NCI-H526 treated with DMSO at 0.1 percent for 48 hours (cell line): Measurements from ENCODE around the gene HLA-DOA.

Source experiments
- DNase-seq: peaks from one replicate; lab custom pipeline; 2025; lab: John Stamatoyannopoulos, UW

HLA-DOA gene

DNA sequence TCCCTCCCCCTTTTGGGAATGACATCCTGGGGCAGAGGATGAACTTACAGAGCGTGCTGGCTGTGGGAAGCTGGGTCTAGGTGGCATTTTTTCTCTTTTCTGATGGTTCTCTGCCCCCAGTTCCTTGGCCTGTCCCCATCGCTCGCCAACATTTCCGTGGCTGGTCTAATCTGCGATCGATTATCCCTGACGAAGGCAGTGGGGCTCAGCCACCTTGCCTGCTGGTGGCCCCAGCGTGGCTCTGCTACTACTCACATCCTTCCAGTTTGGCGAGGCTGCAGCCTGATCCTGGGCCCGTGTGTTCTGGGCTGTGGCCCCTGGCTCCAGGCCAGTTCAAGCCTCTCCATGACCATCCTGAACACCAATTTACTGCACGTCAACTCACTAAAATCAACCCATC lies 6.4 kb upstream of the HLA-DOA start:
- no peak for DNase-seq

DNA sequence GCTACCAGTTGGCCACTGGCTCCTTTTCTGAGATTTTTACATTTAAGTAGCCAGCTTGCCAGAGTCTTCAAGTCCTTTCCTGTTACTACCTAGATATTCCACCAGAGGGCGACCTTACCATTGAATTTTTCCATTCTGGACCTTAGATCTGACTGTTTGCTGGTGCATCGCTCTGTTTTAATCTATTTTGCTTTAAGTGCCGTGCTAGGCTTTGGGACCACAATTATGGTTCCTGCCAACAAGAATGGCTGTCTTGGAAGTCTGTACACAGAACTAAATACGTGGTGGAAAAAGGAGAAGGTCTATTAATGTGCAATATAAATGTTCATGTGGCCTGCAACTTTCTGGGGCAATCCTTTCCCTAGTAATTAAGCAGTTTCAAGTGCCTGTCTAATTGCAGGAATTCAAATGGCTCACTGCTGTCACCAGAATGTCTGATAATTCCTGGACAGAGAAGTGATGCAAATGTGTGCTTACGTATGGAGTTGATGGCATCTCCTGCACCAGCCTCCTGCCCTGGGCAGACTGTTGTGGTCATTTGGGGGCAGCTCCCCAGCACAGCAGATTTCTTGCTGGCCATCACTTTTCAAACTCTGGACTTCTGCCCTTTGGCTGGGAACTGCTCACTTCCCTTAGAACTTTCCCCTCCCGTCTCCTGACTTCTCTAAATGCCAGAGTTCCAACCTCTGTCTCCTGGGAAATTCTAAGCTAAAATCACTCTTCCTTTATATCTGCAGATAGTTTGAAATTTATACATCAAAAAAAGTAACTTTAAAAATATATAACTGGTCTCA lies 5.6 kb upstream of the HLA-DOA start:
- peak; percentile 82 for DNase-seq

DNA sequence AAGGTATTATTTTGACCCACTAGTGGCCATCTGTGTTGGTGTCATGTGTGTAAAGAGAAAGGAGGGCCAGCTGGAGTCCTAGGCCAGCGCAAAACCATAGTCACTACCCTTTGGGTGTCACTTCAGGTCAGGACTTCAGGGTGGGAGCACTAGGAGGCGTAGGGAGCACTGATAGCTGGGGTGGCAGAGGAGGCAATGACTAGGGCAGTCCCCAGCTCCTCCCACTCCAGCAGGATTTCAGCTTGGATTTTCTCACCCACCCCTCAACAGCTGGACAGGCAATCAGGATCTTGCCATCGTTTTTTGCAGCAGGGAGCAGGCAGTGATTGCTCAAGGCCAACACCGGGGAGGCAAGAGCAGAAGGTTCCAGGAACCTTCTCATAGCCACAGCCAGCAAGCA lies 4.2 kb upstream of the HLA-DOA start:
- no peak for DNase-seq

DNA sequence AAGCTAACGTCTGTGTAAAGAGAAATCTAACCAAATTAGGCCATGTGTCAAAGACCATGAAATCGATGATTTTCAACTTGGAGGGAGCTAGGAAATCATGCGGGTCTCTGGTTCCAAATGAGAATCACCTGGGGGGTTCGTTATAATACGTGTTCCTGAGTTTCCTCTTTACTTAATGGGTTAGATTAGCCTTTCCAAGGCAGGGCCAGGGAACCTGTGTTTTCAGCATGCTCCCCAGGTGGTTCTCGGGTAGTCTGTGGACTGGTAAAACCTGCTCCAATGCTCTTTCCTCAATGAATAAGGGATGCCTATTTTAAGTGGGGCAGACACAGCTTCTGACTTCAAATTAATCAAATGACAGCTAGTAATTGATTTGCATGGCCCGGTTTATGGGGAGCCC lies 965 bp upstream of the HLA-DOA start:
- no peak for DNase-seq

DNA sequence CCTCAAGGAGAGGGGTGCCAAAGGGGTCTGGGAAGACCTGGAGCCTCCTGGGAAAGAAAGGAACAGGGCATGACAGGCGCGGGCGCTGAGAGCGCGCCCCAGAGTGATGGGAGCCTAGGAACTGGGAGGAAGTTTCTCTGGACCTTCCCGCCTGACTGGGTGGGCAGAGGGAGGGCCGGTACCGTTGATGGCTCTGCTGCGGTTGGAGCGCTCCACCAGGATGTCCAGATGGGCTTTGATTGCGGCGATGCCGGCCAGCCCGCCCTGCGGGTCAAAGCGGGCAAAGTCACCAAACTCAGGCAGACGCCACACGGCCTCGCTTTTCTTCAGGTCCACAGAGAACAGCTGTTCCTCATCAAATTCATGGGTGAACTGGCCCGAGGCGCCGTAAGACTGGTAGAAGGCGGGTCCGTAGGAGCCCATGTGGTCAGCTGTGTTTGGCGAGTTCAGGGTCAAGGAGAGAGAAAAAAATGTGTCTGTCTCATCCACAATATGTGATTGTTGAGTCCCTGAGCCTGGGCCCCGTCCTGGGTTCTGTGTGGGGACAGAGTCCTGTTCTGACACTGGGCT lies 1.5 kb downstream of the HLA-DOA start:
- DNase-seq = no peak

DNA sequence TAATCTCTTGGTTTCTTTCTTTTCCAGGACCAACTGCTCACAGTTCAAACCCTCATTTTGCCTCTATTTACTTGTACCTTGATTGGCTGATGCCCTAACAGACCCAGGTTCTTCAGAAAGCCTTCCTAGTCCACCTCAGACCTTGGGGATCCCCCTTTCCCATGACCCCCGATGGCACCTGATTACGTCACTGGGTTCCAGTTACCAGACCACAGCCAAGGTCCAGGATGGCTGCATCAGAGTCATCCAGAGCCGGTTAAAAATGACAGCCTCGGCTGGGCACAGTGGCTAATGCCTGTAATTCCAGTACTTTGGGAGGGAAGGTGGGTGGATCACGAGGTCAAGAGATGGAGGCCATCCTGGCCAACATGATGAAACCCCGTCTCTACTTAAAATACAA lies 4.5 kb downstream of the HLA-DOA start:
- DNase-seq = no peak

DNA sequence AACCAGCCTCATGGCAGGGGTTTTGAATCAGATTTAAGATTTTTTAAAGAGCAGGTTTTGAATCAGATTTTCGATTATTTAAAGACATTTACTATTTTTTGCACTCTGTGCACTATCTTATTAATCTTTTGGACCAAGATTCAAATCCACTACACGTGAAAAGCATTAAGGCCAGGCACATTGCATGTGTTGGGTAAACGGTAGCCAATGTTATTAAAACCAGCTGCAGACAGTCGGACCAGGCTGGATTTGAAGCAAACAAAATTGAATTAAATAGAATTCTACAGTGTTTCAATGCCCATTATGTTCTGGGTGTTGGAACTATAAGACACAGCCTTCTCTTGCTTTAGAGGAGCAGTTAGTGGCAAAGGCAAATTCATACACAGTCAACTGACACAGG lies 7.7 kb downstream of the HLA-DOA start:
- no peak for DNase-seq

GRCh38 chr6:33000055-33000454 lies 9.3 kb downstream of the HLA-DOA start:
- peak; percentile 25 for DNase-seq

DNA sequence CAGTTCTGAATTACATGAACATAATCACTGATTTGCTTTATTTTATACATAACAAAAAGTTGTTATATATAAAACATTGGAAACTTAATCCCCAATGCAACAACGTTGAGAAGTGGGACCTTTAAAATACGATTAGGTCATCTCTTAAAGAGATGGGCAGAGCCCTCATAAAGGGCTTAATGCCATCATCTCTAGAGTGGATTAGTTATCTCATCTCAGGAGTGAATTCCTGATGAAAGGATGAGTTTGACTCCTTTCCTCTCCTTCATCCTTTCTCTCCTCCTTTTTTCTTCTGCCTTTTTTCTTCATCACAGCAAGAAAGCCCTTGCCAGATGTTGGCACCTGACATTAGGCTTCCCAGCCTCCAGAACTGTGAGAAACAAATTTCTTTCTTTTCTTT lies 13.9 kb downstream of the HLA-DOA start:
- DNase-seq = no peak

DNA sequence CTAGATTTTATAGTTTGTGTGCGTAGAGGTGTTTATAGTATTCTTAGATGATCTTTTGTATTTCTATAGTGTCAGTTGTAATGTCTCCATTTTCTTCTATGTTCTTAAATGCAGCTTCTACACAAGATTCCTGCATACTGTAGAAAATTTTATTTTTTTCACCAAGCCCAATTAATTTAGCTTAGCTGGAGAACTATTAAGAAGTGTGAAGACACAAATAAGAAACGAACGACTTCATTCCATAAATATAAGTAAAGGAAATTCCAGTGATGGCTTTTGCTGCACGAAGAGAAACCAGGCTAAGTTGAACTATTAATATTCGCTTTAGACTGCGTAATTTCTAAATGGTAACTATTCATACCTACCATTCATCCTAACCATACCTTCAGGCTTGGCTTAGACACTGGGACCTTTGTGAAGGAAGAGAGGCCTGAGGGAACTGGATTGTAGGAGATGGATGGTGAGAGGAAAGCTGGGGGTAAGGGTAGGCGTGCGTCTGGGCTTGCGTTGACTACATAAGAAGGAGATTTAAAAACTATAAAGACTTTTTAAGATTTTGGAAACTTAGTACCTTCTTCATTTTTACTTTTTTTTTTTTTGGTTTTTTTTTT lies 15.9 kb downstream of the HLA-DOA start:
- DNase-seq = no peak

GRCh38 chr6:32991972-32992371 lies 17.4 kb downstream of the HLA-DOA start:
- DNase-seq = no peak

- DNase-seq = no peak
Observed at GRCh38 chr6:32989368-32989767, 20.0 kb downstream of the HLA-DOA start.

GRCh38 chr6:32984622-32985389 lies 24.6 kb downstream of the HLA-DOA start:
- peak; percentile 91 for DNase-seq

DNA sequence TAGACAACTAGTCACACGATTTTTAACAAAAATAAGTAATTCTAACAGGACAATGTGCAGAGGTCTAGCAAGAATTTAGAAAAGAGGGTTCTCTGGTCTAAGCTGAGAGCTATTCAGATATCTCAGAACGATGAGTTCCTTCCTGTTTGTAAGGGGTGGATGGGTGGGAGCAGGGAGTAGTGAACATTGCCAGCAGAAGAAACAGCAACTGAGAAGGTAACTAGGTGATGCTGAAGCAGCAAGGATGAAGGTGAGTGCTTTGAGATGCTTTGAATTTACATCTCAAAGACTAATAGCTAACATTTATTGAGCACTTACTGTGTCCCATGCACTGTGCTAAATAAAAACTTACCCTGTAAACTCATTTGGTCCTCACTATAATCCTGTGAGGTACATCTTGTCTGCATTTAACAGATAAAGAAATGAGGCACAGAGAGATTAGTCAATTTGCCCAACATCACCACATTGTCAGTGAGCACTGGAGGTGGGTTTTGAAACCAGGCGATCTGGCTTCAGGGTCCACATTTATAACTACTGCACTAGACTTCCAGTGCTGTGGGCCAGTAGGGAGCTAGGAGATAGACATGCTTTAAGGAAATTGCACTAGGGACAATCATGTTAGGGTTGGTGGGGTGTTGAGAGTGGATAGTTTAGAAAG lies 25.3 kb downstream of the HLA-DOA start:
- DNase-seq = no peak

DNA sequence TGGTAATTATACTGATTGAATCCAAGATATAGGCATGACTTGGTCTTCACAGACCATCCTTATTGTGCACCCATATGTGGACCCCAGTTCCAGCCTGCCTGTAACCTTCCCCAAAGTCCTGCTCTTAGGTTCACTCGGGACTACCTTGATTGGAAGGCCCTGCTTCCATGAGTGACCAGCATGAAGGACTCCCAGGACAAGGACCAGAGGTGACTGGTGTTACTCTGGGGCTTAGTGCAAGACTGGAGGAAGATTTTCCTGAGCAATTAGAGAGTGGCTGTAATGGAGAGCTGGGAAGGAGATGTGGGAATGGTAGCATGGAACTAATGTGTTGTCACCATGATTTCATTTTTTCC lies 25.9 kb downstream of the HLA-DOA start:
- no peak for DNase-seq

- no peak for DNase-seq
Observed at GRCh38 chr6:32982702-32983492, 26.5 kb downstream of the HLA-DOA start.

DNA sequence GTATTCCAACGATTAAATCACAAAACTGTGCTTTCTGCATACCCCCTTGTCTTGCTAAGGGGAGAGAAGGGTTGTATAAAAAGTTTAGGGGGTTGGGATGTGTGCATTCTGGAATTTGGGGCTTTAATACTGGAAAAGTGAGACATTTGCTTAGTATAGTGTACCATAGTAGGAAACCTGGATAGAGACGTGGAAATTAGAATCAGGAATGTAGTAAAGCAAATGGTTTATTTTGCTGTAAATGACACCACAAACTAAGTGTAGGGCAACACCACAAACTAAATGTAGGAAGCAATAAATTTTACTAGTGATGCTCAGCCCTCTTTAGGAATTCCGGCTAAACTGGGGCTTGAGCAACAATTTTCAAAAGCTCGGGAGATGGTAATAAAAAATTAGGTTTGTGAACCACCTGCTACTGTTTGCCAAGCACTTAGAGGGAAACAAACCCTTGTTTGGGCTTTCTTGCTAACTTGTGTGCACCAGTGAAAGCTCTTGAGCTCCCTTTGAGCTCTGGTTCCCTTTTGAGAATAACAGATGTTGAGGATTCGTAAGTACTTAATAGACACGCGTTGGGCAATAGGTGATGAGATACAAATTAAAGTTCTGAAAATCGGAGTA lies 27.2 kb downstream of the HLA-DOA start:
- no peak for DNase-seq

DNA sequence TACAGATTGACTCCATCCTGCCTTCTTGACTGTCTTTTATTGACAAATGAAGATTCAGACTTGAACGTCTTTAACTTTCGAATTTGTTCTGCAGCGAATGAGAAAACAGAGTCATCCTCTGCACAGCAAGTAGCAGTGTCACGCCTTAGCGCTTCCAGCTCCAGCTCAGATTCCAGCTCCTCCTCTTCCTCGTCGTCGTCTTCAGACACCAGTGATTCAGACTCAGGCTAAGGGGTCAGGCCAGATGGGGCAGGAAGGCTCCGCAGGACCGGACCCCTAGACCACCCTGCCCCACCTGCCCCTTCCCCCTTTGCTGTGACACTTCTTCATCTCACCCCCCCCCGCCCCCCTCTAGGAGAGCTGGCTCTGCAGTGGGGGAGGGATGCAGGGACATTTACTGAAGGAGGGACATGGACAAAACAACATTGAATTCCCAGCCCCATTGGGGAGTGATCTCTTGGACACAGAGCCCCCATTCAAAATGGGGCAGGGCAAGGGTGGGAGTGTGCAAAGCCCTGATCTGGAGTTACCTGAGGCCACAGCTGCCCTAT lies 28.8 kb downstream of the HLA-DOA start:
- DNase-seq = no peak

DNA sequence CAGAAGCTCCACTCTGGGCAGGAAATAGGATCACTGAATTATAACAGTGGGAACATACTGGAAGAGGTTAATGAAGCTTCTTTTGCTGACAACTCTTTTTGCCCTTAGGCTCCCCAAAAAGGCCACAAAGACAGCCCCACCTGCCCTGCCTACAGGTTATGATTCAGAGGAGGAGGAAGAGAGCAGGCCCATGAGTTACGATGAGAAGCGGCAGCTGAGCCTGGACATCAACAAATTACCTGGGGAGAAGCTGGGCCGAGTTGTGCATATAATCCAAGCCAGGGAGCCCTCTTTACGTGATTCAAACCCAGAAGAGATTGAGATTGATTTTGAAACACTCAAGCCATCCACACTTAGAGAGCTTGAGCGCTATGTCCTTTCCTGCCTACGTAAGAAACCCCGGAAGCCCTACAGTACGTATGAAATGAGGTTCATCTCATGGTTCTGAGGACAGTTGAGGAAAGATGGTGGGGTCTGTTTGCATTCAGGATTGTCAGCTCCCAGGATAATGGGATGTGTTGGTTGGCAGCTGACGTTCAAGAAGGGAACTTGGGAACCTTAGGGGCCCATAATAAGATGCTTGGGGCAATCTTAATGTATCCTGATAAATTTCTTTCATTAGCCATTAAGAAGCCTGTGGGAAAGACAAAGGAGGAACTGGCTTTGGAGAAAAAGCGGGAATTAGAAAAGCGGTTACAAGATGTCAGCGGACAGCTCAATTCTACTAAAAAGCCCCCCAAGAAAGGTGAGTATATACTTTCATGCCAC lies 29.5 kb downstream of the HLA-DOA start:
- no peak for DNase-seq

DNA sequence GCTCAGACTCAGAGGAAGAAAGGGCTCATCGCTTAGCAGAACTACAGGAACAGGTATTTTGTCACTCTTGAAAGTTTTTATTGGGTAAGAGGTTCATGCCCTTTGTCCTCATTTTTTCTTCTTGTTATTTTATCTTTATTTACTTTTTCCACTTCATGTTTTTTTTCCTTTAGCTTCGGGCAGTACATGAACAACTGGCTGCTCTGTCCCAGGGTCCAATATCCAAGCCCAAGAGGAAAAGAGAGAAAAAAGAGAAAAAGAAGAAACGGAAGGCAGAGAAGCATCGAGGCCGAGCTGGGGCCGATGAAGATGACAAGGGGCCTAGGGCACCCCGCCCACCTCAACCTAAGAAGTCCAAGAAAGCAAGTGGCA lies 31.5 kb downstream of the HLA-DOA start:
- DNase-seq = no peak
